SK-N-MC (cell line): ENCODE measurements around the gene ZNF423.

ENCODE experiments used
- DNase-seq: peaks from one replicate; pipeline ENCODE4 v3.0.0-alpha.2; 2011; ENCODE audit warnings: low read depth, low spot score
- H3K27ac ChIP-seq: fragments of 200-600 bp; sonication (generic); 2 replicates; pipeline ENCODE4 v1.5.1; 2016; ENCODE audit warnings: mixed run types
- H3K36me3 ChIP-seq: fragments of 200-600 bp; sonication (generic); 2 replicates; pipeline ENCODE4 v1.6.1; 2017; ENCODE audit warnings: antibody characterized with exemption, low read length, mixed read lengths; ENCODE audit not compliant: insufficient read depth
- H3K4me3 ChIP-seq: fragments of 200-600 bp; sonication (generic); 2 replicates; pipeline ENCODE4 v1.5.1; 2016
- H3K9ac ChIP-seq: fragments of 200-600 bp; sonication (generic); 2 replicates; pipeline ENCODE4 v1.8.0; 2017; ENCODE audit warnings: mixed run types, mixed read lengths; ENCODE audit not compliant: insufficient read length
- H3K9me3 ChIP-seq: fragments of 200-600 bp; sonication (generic); 2 replicates; pipeline ENCODE4 v1.6.1; 2017; ENCODE audit warnings: low read depth, mild to moderate bottlenecking, antibody characterized with exemption, low read length, moderate library complexity, mixed read lengths
- EZH2 ChIP-seq: fragments of 200-600 bp; sonication (generic); IDR thresholded peaks from one replicate; pipeline ENCODE4 v1.6.1; 2017; ENCODE audit warnings: antibody characterized with exemption
- FOXP2 ChIP-seq: optimal IDR thresholded peaks from 2 replicates; pipeline ENCODE3; 2011; ENCODE audit warnings: mild to moderate bottlenecking, moderate library complexity; ENCODE audit not compliant: insufficient read depth; ENCODE audit errors: extremely low read length, control extremely low read depth
- POLR2AphosphoS5 ChIP-seq: IDR thresholded peaks from 2 replicates; pipeline ENCODE4 v1.6.1; 2012; ENCODE audit warnings: mild to moderate bottlenecking, low read depth, low read length, borderline replicate concordance

The ZNF423 gene

DNA sequence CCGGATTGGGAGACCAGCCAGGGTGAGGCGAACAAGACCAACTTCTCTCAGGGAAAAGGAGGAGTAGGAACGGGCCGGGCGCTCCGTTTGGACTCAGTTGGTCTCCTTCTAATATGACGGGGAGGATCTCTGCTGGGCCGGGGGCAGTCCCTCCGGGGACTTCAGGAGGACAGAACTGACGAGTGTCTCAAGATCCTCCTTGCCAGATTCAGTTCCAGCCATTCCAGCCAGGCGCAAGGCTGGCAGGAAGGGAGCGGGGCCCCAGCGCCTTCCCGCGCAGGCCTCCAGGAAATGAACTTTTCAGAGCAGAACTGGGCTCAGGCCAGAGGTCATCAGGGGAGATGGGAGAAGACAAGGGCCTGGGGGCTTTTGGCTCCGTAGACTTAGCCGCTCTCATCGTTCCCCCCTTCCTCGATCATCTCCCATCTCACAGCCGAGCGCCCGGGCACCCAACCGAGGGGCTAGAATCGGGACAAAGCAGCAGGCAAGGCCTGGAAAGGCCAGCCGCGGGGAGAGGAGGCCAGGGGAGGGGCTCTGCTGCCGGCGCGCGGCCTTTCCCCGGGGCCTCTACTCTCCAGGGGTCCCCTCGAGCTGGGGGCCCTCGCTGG lies 1.6 kb downstream of the ZNF423 start:
- DNase-seq, result no peak
- Histone ChIP-seq H3K36me3 (no peaks in the 10 kb centered on the region), H3K9ac (peak overlapping the region; percentile 66), H3K4me3 (peak overlapping the region; percentile 77), H3K27ac (peak overlapping the region; percentile 74), H3K9me3 (no peaks in the 10 kb centered on the region)
- TF ChIP-seq EZH2 (no peak), POLR2AphosphoS5 (peak; percentile 22; the same call in 1 of the 2 replicates)

DNA sequence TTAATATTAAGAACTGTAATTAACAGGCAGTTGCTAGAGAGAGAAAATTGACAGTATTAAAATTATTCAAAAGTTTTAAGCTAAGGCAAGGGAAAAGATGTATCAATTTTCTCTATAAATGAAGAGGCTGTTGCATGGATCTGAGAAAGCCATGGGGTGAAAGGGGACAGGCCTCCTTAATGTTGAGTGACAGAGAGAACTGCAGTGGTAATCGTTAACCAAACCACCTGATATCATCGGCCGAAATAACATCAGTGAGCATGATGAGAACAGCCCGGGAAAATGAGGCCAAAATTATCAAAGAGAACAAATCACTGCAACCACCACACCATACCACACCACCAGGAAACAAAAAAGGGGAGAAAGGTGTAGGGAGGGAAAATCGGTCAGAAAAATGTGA lies 3.6 kb downstream of the ZNF423 start:
- no peaks in the 10 kb centered on the region for H3K9me3 ChIP-seq
- no peak for TF ChIP-seq POLR2AphosphoS5
- no peak for TF ChIP-seq FOXP2
- no peak for TF ChIP-seq EZH2
- H3K27ac ChIP-seq, result peak overlapping the region; percentile 62; the same call in 1 of the 2 replicates
- no peak overlapping the region for H3K4me3 ChIP-seq
- H3K9ac ChIP-seq, result no peak overlapping the region
- DNase-seq, result no peak
- no peaks in the 10 kb centered on the region for H3K36me3 ChIP-seq

DNA sequence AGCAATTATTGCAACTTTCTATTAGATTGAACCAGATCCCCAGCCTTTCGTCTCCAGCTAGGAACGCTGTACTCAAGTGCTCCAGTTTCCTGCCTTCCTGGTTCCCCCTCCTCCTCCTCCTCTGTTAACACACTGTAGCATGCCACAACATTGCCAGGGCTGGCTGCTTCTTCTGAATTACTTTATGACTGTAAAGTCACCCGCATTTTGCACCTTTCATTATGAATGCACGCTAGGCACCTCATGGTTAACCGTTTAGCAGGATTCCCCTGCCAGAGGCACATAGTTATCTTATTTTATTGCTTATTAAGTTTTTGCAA lies 4.5 kb downstream of the ZNF423 start:
- no peaks in the 10 kb centered on the region for H3K9me3 ChIP-seq
- H3K9ac ChIP-seq, result no peak overlapping the region
- H3K4me3 ChIP-seq, result peak overlapping the region; percentile 52
- no peak for DNase-seq
- no peaks in the 10 kb centered on the region for H3K36me3 ChIP-seq
- TF ChIP-seq EZH2 (no peak), FOXP2 (no peak), POLR2AphosphoS5 (no peak)
- peak overlapping the region; percentile 62 for H3K27ac ChIP-seq

DNA sequence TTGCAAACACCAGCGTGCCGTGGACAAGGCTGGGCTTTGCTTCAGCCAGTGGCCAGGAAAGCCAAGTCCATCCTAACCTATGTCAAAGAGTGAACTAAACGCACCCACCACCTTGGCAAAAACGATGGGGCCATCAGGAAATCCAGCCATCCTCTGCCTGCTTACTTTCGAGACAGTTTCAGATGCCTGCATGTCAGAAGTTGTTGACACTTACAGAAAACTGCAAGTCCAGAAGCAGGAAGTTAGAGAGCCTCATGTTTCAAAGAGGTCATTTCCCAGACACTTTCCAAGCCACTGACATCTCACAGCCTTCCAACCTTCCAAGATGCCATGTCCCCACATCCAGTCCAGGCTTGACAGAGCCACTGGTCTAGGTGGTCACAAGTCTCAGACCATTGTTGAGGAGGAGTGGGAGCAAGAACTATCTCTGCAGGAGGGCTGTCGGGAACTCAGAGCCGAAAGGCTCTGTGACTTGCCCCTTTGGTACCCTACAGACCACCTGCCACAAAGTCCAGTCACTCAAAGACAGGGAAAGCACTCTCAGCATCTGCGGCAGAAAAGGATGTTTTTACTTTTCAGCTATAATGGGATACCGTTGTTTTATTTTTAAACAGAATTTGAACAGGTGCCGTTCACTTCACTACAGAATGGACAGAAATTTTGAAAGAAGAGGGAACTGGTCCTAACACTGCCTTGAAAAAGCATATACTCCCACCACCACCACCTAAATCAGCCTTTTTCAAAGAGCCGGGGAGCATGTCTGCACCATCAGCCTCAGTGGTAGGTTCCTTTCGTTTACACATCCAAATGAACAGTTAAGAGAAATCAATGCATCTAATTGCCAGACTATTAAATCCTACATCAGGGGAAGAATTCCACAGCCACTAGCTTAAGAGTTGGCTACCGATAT lies 5.1 kb downstream of the ZNF423 start:
- Histone ChIP-seq H3K36me3 (no peaks in the 10 kb centered on the region), H3K9ac (no peak overlapping the region), H3K4me3 (peak overlapping the region; percentile 52), H3K27ac (no peak overlapping the region), H3K9me3 (no peaks in the 10 kb centered on the region)
- DNase-seq, result no peak
- TF ChIP-seq POLR2AphosphoS5 (no peak), EZH2 (no peak), FOXP2 (no peak)

DNA sequence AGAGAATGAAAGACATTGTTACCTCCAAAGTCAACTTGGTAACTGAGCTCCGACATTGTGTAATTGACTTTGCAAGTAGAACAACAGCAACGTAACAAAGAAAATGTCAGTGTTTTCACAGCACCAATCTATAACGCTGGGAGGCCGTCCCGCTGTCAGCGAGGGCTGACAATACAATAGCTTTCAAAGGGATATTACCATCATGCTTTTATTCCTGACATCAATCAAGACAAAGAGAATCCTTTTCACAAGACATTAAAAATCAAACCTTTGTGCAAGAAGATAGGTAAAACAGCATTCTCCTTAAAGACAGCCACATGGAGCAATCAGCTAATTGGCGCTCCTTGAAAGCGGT lies 6.2 kb downstream of the ZNF423 start:
- DNase-seq, result no peak
- H3K9me3 ChIP-seq, result no peaks in the 10 kb centered on the region
- no peak overlapping the region for H3K9ac ChIP-seq
- no peaks in the 10 kb centered on the region for H3K36me3 ChIP-seq
- no peak overlapping the region for H3K4me3 ChIP-seq
- TF ChIP-seq EZH2, result no peak
- TF ChIP-seq FOXP2, result no peak
- H3K27ac ChIP-seq, result no peak overlapping the region

DNA sequence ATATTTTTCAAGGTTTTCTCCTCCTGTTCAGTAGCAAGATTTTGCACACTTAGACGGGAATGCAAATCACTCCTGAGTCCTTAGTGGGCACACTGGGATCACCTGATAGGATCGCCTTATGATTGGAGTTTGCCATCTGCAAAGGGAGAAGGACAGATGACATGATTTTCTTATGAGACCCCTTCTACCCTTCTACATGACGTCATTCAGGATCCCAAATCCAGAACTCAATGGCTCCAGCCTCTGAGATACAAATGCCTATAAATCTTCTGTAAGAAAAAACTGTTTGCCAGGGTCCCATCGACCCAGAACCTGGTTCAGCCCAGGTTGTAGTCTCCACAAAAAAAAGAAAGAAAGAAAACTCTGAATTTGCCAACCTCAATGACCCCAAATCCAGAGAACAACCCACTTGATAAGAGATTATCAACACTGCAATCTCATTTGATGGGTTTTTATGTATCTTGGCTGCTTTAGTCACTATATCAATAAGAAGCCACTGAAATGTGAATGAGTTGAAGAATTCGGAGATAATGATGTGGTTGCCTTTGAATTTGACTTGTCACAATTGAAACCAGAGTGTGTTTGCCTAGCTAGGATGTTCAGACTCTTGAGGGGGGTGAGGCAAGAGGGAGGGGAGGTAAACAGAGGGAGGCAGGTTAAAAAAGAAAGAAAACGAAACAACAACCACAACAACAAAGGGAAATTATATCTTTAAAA lies 6.7 kb downstream of the ZNF423 start:
- H3K27ac ChIP-seq, result no peak overlapping the region
- DNase-seq, result no peak
- no peak overlapping the region for H3K9ac ChIP-seq
- no peaks in the 10 kb centered on the region for H3K9me3 ChIP-seq
- no peak overlapping the region for H3K4me3 ChIP-seq
- H3K36me3 ChIP-seq, result no peaks in the 10 kb centered on the region
- no peak for TF ChIP-seq EZH2
- TF ChIP-seq POLR2AphosphoS5, result no peak
- no peak for TF ChIP-seq FOXP2

DNA sequence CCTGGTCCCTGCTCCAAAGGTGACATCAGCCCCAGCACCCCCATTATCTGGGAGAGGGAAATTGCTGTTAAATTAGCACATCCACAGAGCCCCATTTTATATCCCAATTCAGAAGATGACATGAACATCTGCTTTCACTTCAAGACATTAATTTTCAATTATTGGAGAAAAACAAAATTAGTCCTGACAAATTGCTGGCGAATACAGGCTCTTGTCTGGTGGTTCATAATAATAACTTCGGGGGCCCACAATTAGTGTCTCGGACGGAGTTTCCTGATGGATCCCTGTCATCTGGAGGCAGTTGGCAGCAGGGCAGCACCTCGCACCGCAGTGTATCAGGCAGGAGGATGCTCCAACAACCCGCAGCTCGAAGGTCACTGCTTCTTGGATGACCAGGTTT lies 7.4 kb downstream of the ZNF423 start:
- no peak overlapping the region for H3K27ac ChIP-seq
- H3K9me3 ChIP-seq, result no peaks in the 10 kb centered on the region
- no peak for TF ChIP-seq FOXP2
- TF ChIP-seq EZH2, result no peak
- TF ChIP-seq POLR2AphosphoS5, result no peak
- no peak overlapping the region for H3K4me3 ChIP-seq
- DNase-seq, result no peak
- no peak overlapping the region for H3K9ac ChIP-seq
- H3K36me3 ChIP-seq, result no peaks in the 10 kb centered on the region

DNA sequence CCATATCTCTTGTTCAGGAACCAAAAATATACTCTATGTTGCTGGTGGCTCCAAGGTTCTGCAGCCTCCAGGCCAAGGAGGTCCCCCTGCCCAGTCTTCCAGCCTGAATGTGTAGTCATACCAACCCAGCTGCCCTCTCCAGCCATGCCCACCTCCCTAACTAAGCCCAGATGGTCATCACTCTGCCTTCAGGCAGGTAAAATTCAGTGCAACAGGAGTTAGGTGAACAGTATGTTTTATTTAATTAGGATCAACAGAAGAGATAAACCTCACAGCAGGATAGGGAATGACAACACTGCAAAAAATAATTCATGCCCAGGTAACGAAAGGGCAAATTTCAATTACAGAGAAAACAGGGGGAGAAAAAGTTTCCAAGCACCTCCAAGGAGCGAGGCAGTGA lies 9.1 kb downstream of the ZNF423 start:
- Histone ChIP-seq H3K9me3 (no peaks in the 10 kb centered on the region), H3K27ac (no peak overlapping the region), H3K36me3 (no peaks in the 10 kb centered on the region), H3K9ac (no peak overlapping the region), H3K4me3 (no peak overlapping the region)
- TF ChIP-seq FOXP2 (no peak), EZH2 (no peak), POLR2AphosphoS5 (no peak)
- DNase-seq, result no peak

DNA sequence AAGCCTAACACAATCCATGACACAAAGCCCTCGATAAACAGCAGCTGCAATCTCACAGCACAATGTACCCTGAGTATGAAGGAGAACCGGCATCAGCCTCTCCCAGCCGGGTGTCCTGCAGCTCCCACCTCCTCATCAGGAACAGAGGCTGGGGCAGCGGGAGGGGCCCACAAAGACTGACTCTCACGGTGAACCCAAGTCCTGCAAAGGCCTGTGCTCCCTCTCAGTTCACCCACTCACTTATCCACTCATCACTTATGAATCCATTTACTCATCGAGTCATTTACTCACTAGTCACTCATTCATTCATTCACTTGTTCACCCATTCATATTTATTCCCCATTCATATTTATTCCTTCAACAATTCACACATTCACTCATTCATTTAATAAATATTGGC lies 11.6 kb downstream of the ZNF423 start:
- H3K9ac ChIP-seq, result no peak overlapping the region
- no peak for TF ChIP-seq POLR2AphosphoS5
- H3K27ac ChIP-seq, result no peak overlapping the region
- DNase-seq, result no peak
- no peaks in the 10 kb centered on the region for H3K9me3 ChIP-seq
- H3K4me3 ChIP-seq, result no peak overlapping the region
- no peaks in the 10 kb centered on the region for H3K36me3 ChIP-seq
